GM15510 (cell line): ENCODE data around the gene MEGF9.

Experiments used
- POLR2A ChIP-seq: IDR thresholded peaks from 3 replicates; pipeline ENCODE4 v1.6.1; 2011; ENCODE audit warnings: borderline replicate concordance; ENCODE audit not compliant: insufficient read length; ENCODE audit errors: extremely low read depth

MEGF9 gene

DNA sequence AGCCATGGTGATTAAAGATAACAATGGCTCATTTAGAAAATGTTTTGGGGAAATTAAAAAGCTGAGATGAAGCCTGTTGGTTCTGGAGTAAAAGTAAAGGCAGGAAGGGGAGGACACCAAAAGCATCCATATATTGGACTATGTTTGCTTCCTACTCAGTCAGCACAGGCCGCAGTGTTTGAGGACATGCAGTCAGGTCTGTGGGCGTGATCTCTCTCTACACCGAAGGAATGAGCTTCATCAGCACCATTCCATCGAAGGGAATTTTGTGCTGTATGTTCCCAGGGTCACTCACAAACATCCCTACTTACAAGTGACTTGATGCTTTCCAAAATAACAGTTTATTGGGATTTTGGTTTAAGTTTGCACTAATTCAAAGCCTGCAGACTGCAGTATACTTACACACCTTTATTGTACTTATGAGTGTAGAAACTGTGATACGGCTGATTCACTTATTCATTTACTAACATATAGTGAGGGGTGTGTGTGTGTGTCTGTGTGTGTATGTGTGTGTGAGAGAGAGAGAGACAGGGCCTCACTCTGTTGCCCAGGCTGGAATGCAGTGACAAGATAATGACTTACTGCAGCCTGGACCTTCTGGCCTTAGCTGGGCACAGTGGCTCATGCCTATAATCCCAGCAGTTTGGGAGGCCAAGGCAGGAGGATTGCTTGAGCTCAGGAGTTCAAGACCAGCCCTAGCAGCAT is 120.9 kb downstream of the MEGF9 start:
- no peak for TF ChIP-seq POLR2A

DNA sequence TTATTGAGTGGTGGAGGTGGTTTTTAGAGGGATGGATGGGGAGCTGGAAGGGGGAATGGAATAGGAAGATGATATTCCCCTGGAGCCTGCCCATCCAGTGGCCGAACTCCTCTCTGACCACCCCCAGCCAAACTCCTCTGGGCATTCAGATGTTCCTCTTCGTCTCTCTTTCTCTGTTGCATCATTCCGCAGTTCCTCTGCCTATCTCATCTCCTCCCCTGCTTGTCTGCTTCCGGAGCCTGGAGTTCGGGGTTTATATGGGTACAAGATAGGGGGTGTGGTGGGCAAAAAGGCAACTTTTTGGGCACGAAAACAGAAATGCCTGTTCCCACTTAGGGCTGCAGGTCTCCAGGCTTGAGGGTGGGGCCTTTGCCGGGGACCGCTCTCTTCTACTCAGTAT is 122.1 kb downstream of the MEGF9 start:
- TF ChIP-seq POLR2A = no peak

- no peak for TF ChIP-seq POLR2A
These were observed 126.9 kb downstream of the MEGF9 start for GRCh38 chr9:120587328-120587727.

DNA sequence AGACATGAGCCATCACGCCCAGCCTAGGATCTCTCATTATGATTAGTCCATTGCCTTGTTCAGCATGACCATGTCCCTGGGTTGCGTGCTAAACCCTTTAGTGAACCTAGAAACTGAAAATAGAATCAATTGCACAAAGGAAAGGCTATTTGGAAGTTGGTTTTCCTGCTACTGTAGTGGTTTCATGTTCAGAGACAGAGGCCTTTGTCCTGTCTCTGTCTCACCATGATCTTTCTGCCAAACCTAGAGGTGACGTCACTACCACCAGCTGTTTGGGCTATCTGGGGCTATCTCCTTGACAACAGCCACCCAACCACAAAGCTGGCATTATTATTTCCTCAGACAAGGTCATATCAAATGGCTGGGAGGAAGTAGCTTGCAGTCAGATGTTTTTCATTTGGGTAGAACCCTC is 130.3 kb downstream of the MEGF9 start:
- no peak for TF ChIP-seq POLR2A

- peak; percentile 66 for TF ChIP-seq POLR2A
These were observed 134.0 kb downstream of the MEGF9 start, which contains the start of gene CDK5RAP2 for GRCh38 chr9:120580051-120580896. CDK5RAP2 (minus strand) TSS chr9:120580167; CDS start chr9:120579978, 189 bp downstream.

GRCh38 chr9:120579139-120580050 is 134.9 kb downstream of the MEGF9 start:
- no peak for TF ChIP-seq POLR2A

DNA sequence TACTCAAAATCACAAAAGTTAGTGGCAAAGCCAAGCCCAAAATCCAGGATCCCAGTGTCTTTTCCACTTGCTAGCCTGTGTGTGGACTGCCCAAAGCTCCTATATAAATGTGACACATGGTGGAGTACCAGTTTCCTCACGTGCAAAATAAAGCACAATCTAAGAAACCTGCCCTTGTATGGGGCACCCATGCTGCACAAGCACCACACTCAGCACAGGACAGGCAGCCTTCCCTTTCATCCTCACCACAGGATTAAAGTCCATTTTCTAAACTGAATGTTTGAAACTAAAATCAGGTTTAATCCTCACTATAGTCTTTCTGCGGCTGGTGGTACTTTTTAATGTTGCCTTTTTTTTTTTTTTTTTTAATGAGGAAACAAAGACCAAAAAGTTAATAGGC is 139.8 kb downstream of the MEGF9 start:
- TF ChIP-seq POLR2A = no peak

GRCh38 chr9:120572472-120572871 is 141.8 kb downstream of the MEGF9 start:
- no peak for TF ChIP-seq POLR2A

DNA sequence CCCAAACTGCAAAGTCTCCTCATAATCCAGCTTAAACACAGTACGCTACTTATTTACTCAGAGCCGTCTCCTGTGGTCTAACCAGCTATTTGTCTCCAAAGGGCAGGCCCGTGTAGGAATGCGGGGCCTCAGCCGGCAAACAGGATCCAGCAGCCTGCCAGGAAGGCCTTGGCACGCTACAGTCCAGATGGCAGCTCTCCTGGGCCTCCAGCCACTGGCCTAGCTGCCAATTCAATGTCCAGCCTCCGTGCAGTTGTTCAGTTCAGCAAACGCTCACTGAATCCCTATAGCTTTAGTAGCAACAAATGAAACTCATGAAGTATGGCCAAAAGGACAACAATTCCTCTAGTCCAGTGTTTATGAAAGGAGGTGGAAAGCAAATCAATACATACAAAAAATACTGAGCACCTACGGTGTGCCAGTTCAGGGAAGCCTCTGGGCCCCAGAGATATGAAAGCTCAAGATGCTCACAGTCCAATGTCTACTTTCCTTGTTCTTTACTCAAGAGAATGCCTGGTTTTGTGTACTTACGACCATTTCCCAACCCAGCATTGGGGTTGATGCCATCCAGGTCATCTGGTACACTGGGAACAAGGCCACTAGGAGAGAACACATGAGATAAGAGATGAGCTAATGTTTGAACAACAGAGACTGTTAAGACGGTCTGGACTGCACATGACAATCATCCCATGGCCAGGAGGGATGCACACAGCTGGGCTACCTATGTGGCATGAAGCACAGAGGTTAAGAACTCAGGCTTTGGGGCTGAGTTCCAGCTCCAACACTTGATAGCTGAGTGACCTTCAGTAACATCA is 142.6 kb downstream of the MEGF9 start:
- no peak for TF ChIP-seq POLR2A

DNA sequence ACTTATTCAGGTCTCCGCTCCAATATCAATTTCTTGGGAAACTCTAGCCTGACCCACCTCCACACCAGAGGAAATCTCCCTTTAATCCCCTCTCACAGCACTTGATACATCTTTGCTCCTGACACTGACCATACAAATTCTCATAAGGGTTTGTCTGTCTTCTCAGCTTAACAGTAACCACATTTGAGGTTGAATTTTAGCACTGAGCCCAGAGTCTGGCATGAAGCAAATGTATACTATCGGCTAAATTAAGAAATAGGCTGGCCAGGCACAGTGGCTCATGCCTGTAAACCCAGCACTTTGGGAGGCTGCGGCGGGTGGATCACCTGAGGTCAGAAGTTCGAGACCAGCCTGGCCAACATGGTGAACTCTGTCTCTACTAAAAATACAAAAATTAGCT is 144.0 kb downstream of the MEGF9 start:
- no peak for TF ChIP-seq POLR2A

DNA sequence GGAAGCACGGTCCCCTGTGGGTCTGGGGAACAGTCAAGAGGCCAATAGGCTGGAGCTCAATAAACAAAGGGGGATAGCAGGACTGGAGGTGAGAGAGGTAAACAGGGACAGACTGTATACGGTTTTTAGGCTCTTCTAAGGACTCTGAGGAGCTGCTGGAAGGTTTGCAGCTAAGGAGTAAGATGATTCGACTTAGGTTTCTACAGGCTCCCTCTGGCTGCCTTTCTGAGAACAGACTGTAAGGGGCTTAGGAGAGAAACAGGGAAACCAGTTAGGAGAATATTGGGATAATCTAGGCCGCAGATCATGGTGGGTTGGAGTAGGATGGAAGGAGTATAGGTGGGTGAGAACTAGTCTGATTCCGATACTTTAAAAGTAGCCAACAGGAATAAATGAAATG is 144.7 kb downstream of the MEGF9 start:
- TF ChIP-seq POLR2A = no peak

GRCh38 chr9:120568816-120569215 is 145.5 kb downstream of the MEGF9 start:
- no peak for TF ChIP-seq POLR2A

GRCh38 chr9:120567874-120568273 is 146.4 kb downstream of the MEGF9 start:
- no peak for TF ChIP-seq POLR2A

DNA sequence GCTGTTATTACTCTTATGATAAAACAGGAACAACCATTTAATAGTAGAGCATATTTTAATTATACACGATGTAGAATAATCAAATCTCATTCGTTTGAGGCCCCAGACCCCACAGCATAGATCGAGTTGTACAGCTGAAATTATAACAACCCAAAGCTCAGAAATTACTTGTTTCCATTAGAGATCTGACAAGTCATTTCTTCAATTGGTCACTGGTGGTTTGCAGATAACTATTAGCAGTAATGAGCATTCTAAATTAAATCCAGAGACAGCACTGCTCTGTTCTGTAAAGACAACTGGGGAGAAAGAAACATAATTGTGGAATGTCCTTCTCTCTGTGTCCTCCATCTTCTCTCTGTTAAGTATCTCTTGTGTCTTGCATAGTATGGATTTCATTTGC is 147.2 kb downstream of the MEGF9 start:
- TF ChIP-seq POLR2A = no peak
